Glutamatergic neuron (in vitro differentiated cells): ENCODE results near the gene SLC12A4. TPM values are rescaled to one million over a fixed set of nuclear protein-coding genes. Genes with fewer than 3 reads are reported as not detected.

ENCODE experiments used
- DNase-seq: peaks from one replicate; pipeline ENCODE4 v3.0.0; 2022
- H3K27ac Mint-ChIP-seq: one replicate; pipeline ENCODE4 v1.8.0; 2020; ENCODE audit warnings: mild to moderate bottlenecking, mixed read lengths, inconsistent platforms; ENCODE audit not compliant: unreplicated experiment
- H3K27me3 Mint-ChIP-seq: one replicate; pipeline ENCODE4 v1.8.0; 2020; ENCODE audit warnings: mild to moderate bottlenecking, moderate library complexity, mixed read lengths, inconsistent platforms; ENCODE audit not compliant: unreplicated experiment
- H3K36me3 Mint-ChIP-seq: one replicate; pipeline ENCODE4 v1.8.0; 2020; ENCODE audit warnings: mild to moderate bottlenecking, mixed read lengths, inconsistent platforms; ENCODE audit not compliant: unreplicated experiment
- H3K4me1 Mint-ChIP-seq: one replicate; pipeline ENCODE4 v1.8.0; 2020; ENCODE audit warnings: mild to moderate bottlenecking, low read depth, mixed read lengths, inconsistent platforms; ENCODE audit not compliant: unreplicated experiment
- H3K4me3 Mint-ChIP-seq: one replicate; pipeline ENCODE4 v1.8.0; 2020; ENCODE audit warnings: mild to moderate bottlenecking, mixed read lengths, inconsistent platforms; ENCODE audit not compliant: unreplicated experiment
- H3K9me3 Mint-ChIP-seq: one replicate; pipeline ENCODE4 v1.8.0; 2020; ENCODE audit warnings: mild to moderate bottlenecking, moderate library complexity, mixed read lengths, inconsistent platforms; ENCODE audit not compliant: unreplicated experiment
- CTCF ChIP-seq: fragments of 200-600 bp; sonication (generic); IDR thresholded peaks from one replicate; pipeline ENCODE4 v1.5.0; 2021; ENCODE audit not compliant: partially characterized antibody, unreplicated experiment
- total RNA-seq: library from RNA; stranded (reverse); fragmentation: NEBNext Ultra II Directional; extraction: Animal tissue kit (Norgen Biotek cat#: 25700); gene quantifications from one replicate; pipeline ENCODE4 v1.2.1, GENCODE V29; 2021; ENCODE audit not compliant: unreplicated experiment

Gene SLC12A4
- total RNA-seq, 1 donor from 2014 or later = 19.9 TPM

- H3K4me3 Mint-ChIP-seq = no peak overlapping the region
- no peaks in the 10 kb centered on the region for H3K36me3 Mint-ChIP-seq
- peaks cover 6% of the 10 kb centered on the region for H3K27me3 Mint-ChIP-seq
- DNase-seq = no peak
- no peak overlapping the region for H3K27ac Mint-ChIP-seq
- peaks cover 7% of the 10 kb centered on the region for H3K9me3 Mint-ChIP-seq
- TF ChIP-seq CTCF = no peak
- no peaks in the 10 kb centered on the region for H3K4me1 Mint-ChIP-seq
Measured at GRCh38 chr16:67990018-67990386, 21.6 kb upstream of the SLC12A4 start.

GRCh38 chr16:67989322-67990017, 21.0 kb upstream of the SLC12A4 start:
- Mint-ChIP-seq H3K4me1 (peaks cover 2% of the 10 kb centered on the region), H3K9me3 (peaks cover 7% of the 10 kb centered on the region), H3K27ac (no peak overlapping the region), H3K36me3 (no peaks in the 10 kb centered on the region), H3K4me3 (no peak overlapping the region), H3K27me3 (peaks cover 6% of the 10 kb centered on the region)
- DNase-seq = no peak
- no peak for TF ChIP-seq CTCF

GRCh38 chr16:67988675-67989074, 20.2 kb upstream of the SLC12A4 start:
- peaks cover 7% of the 10 kb centered on the region for H3K9me3 Mint-ChIP-seq
- H3K27ac Mint-ChIP-seq = no peak overlapping the region
- no peaks in the 10 kb centered on the region for H3K36me3 Mint-ChIP-seq
- peaks cover 2% of the 10 kb centered on the region for H3K4me1 Mint-ChIP-seq
- TF ChIP-seq CTCF = no peak
- no peak overlapping the region for H3K4me3 Mint-ChIP-seq
- H3K27me3 Mint-ChIP-seq = peaks cover 6% of the 10 kb centered on the region
- DNase-seq = no peak

GRCh38 chr16:67987460-67988160, 19.2 kb upstream of the SLC12A4 start:
- DNase-seq = no peak
- H3K4me1 Mint-ChIP-seq = peaks cover 2% of the 10 kb centered on the region
- H3K9me3 Mint-ChIP-seq = peaks cover 11% of the 10 kb centered on the region
- no peak overlapping the region for H3K27ac Mint-ChIP-seq
- H3K4me3 Mint-ChIP-seq = no peak overlapping the region
- H3K36me3 Mint-ChIP-seq = peaks cover 5% of the 10 kb centered on the region
- peaks cover 6% of the 10 kb centered on the region for H3K27me3 Mint-ChIP-seq
- no peak for TF ChIP-seq CTCF

- H3K9me3 Mint-ChIP-seq = peaks cover 11% of the 10 kb centered on the region
- no peak overlapping the region for H3K27ac Mint-ChIP-seq
- H3K4me3 Mint-ChIP-seq = no peak overlapping the region
- DNase-seq = no peak
- peaks cover 2% of the 10 kb centered on the region for H3K4me1 Mint-ChIP-seq
- peaks cover 5% of the 10 kb centered on the region for H3K36me3 Mint-ChIP-seq
- H3K27me3 Mint-ChIP-seq = peaks cover 6% of the 10 kb centered on the region
- no peak for TF ChIP-seq CTCF
Measured at GRCh38 chr16:67986949-67987348, 18.5 kb upstream of the SLC12A4 start.
